Glomerular endothelial cell (primary cell): ENCODE results near the gene IREB2. TPM values are rescaled to one million over a fixed set of nuclear protein-coding genes. Genes with fewer than 3 reads are reported as not detected.
"Not testable (repeated sequence)": the region's sequence is repeated elsewhere in the genome, so short reads cannot be mapped to it uniquely, and the experiment has no call there.

Experiments
- DNase-seq: peaks from one replicate; pipeline ENCODE4 v3.0.0-alpha.2; 2011; ENCODE audit warnings: low read depth, low spot score; ENCODE audit errors: extremely low read depth
- total RNA-seq: library from RNA; depleted of rRNA; stranded (reverse); fragments of >200 nt; gene quantifications from 2 replicates; pipeline ENCODE4 v1.2.3, GENCODE V29; 2015

Gene IREB2
- total RNA-seq, 1 donor from 2014 or later: 27.2 TPM

DNA sequence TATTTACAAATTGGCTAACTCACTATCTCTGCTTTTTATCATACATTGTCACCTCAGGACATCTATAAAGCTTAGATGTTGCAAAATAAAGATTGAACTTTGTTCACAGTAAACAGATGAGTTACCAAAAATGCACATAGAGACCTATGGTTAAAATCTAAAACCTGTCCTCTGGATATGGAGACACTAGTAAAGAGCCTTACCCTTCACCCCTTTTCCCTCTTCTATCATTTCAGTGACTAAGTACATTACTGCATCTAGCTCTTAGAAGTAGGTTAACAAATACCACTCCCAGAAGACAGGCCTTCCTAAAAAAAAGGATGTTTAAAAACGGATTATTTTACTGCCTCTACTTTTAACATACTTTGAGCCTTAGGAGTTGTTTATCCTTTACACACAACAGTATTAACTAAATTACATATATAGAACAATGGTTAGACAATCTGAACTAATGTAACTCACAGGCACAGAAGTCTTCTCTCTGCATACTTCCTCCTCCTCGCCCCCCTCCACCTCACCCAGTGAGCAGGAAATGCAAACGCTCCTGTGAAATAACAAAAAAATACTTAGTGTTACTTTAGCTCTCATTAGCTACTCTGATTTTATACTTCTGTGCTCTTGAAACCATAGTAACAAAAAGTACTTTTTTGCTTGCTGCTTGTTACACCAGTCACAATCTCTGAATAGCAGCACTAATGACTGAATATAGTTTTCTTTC is 23.3 kb downstream of the IREB2 start:
- no peak for DNase-seq

DNA sequence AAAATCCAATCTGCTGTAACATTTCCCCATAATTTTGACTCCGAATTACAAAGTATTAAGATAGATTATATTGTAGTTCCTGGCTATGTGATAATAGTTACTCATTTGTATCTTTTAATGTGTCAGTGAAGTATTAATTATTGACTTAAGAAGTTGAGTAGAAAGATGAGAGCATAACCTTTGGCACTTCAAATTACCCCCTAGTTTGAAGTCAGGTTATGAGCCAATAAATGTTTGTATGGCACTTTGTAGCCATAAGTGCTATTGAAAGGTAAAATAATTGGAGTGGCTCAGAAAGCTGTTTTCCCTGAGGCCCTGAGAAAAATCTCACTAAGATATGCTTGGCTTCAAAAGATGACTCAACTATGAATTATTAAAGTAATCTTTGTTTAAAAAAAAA is 31.0 kb downstream of the IREB2 start:
- no peak for DNase-seq

DNA sequence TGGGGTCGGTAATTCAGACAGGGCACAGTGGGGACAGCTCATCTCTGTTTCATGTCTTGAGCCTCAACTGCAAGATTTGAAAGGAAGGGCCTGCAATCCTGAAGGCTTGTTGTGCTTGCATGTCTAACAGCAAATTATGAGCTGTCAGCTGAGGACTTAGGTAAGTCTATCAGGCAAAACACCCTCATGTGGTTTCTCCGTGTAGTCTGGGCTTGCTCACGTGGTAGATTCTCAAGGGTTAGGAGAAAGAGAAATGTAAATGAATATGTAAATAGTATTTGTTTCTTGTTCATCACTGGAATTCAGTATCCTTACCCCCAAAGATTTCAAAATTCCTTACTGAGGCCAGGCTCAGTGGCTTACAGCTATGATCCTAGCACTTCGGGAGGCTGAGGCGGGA is 39.3 kb downstream of the IREB2 start:
- no peak for DNase-seq

DNA sequence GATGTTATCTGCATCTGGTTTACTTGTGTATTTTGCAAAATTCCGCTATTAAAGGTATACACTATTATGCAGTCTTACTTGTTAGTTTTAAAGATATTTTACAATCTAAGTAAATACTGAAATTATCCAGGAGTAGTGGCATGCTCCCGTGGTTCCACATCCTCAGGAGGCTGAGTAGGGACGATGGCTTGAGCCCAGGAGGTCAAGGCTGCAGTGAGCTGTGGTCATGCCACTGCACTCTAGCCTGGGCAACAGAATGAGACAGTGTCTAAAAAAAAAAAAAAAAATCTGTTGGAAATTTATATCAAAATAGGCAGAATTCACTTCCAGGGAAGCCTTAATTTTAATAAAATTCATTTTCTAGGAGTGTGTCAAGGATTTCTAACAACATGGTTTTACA is 41.6 kb downstream of the IREB2 start:
- no peak for DNase-seq

DNA sequence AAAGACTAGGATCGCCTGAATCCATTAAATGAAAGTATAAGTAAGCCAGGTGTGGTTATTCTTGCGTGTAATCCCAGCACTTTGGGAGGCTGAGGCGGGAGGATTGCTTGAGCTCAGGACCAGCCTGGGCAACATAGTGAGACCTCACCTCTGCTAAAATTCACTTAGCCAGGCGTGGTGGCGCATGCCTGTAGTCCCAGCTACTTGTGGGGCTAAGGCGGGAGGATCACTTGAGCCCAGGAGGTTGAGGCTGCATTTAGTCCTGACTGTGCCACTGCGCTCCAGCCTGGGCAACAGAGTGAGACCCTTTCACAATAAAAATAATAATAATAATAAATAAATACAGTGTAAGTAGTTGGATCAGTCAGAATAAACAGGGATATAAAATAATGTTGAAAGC is 43.9 kb downstream of the IREB2 start:
- DNase-seq: no peak

DNA sequence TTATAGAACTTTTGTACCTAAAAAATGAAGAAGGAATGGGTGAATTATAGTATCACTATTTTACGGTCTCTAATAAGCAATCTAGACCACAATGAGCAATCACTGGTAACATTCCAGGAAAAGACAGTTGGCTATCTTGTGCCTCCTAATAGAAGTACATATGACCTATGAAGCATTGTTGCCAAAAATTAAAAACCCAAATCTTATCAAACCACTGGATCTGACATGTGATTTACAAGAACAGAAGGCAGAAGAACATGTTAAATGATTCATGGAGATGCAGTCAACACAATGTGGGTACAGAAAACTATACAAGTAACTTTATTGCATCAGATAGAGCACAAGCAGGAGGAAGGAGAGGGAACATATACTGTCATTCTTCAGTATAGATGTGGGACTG is 54.9 kb downstream of the IREB2 start:
- no peak for DNase-seq

DNA sequence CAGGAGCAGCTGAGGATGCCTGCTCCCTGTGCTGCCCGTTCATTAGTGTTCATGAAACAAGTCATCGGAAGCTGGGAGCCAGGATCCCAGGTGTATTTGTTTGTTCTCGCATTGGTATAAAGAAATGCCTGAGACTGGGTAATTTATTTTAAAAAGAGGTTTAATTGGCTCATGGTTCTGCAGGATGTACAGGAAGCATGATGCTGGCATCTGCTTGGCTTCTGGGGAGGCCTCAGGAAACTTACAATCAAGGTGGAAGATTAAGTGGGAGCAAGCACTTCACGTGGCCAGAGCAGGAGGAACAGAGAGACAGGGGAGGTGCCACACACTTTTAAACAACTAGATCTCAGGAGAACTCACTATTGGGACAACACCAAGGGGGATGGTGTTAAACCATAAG is 63.8 kb downstream of the IREB2 start:
- no peak for DNase-seq

DNA sequence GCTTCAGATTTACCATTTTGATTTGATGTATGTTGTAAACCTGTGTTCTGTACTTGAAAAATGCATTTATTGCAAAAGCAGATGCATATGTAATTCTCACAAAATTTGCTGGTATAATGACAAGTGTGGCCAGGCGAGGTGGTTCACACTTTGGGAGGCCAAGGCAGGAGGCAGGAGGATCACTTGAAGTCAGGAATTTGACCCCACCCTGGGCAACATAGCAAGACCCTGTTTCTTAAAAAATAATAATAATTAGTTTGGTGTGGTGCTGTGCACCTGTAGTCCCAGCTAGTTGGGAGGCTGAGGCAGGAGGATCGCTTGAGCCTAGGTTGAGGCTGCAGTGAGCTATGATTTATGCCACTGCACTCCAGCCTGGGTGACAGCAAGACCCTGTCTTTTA is 64.6 kb downstream of the IREB2 start:
- DNase-seq: no peak

DNA sequence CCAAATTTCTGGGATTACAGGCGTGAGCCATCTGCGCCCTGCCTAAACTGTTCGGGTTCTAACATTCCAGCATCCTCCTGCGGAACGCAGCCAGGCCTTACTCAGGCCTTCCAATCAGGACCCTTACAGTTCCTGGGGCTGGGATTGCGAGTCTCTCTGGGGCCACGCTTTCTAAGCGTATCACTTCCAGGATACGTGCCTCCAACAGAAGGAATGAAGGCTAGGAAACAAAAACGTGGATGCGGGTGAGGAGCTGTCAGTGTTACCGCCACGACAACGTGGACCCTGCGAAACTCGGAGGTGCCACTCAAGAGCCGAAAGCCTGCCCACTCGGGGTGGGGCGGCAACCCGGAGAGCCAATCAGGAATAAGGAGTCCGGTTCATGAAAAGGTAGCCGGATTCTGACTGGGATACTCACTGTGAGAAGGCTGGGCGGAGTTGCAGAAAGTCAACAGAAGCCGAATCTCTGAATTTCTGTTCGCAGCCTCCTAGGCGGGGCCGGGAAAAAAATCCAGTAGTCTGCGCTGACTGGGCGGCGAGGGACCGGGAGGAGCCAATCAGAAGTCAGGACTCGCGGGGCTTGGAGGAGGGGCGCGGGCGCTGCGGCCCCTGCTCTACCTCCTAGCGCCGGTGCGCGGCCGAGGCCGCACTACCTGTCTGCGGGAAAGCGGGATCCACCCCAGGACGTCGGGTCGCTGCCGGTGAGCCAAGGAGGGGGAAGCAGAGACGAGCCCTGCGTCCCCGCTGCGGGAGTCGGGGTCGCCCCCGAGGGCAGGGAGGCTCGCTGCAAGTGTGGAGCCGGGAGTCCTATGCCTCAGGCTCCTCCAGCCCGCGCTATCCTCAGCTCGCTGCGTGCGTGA is 69.2 kb downstream of the IREB2 start, which contains the start of gene HYKK:
HYKK (plus strand) TSS at position 607 of the 860 bp plus-strand sequence. CDS start 5,512 bp downstream, outside the sequence.
- DNase-seq: peak; percentile 85

DNA sequence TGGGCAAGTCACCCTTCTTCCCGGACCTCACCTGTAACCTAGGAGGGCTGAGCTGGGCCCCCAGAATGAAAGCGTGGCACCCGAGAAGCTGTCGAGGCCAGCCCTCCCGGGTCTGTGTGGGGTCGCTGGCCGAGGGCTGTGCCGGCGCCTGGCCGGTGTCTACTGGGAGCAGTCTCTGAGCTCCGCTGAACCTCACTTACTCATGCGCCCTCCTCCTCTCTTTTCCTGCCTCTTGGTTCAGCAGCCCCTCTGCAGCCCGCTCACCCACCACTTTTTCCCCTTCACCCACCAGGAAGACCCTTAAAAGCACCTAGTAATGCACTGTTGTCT is 69.8 kb downstream of the IREB2 start:
- DNase-seq: no peak

DNA sequence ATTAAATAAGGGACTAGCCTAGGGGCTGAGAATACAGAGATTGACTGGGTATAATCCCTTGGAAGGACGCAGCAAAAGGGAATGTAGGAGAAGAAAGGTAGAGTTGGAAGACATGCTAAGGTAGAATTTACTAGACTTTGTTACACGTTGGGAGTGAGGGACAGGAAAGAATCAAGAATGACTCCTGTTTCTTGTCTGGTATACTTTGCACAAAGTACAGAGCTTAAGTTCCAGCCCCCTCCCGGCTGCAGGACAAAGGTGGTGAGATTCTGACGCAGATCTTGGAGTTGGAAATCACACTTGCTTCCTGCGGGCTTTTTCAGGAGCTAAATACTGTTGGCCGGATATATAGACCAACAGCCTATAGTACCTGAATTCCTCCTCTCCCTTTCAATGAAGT is 70.3 kb downstream of the IREB2 start:
- DNase-seq: no peak

DNA sequence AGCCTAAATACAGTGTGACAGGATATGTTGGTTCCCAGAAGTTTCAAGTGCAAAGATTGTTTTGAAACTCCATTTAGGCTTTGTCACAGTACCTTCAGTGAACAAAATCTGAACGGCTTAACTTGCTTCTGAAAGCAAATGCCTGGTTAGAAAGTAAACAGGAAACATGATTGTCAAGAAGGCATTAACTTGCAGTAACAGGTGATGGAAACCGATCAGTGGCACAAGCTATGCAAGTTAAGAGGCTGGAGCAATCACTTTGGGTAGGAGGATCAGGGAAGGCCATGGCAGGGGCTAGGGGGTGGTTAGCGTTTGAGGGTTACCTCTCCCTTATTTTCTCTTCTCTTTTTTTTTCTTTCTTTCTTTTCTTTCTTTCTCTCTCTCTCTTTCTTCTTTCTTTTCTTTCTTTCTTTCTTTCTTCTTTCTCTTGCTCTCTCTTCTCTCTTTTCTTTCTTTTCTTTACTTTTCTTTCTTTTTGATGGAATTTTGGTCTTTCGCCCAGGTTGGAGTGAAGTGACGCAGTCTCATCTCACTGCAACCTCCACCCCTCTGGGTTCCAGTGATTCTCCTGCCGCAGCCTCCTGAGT is 71.8 kb downstream of the IREB2 start:
- DNase-seq: no peak

DNA sequence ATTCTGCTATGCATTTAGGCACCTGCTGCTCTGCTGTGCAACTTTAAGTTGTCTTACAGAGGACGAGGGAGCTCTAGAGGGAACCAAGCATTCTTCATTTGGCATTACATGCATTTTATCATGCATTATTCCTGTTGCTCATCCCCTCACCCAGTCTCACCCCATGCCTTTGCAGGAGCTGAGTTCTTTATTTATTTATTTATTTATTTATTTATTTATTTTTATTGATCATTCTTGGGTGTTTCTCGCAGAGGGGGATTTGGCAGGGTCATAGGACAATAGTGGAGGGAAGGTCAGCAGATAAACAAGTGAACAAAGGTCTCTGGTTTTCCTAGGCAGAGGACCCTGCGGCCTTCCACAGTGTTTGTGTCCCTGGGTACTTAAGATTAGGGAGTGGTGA is 82.0 kb downstream of the IREB2 start:
- DNase-seq: not testable (repeated sequence)

DNA sequence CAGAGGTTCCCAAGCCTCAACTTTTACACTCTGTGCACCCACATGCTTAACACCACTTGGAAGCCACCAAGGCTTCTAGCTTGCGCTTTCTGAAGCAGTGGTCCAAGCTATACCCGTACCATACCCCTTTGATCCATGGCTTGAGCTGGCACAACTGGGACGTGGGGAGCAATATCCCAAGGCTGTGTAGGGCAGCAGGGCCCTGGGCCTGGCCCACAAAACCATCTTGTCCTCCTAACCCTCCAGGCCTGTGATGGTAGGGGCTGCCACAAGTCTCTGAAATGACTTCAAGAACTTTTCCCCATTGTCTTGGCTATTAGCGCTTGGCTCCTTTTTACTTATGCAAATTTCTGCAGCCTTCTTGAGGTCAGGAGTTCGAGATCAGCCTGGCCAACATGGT is 86.2 kb downstream of the IREB2 start:
- no peak for DNase-seq

DNA sequence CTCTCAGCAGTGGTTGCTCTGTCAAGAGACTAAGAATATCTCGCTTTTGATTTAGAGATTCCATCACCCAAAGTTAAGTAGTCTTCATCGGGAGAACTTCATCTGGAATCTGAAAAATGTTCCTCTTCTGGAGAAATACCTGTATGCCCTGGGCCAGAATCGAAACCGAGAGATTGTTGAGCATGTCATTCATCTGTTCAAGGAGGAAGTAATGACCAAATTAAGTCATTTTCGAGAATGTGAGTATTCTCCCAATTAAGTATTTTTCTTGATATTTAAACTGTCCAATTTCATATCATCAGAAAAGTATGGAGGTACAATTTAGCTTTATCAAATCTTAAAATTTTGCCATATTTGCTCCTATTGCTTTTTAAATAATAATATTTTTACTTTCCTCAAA is 89.3 kb downstream of the IREB2 start:
- no peak for DNase-seq

DNA sequence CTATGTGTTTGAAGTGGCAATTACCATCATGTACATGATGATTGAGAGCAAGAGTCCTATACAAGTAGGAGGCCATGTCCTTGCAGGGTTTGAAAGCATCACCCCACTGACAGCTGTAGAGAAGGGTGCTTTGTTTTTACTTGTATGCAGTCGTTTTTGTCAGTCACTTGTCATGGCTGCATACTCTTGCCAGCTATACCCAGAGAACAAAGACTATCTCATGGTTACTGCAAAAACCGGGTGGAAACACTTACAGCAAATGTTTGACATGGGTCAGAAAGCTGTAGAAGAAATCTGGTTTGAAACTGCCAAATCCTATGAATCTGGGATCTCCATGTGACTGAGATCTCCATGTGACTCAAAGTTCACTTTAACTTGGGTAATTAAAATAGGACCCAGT is 95.3 kb downstream of the IREB2 start:
- DNase-seq: no peak

DNA sequence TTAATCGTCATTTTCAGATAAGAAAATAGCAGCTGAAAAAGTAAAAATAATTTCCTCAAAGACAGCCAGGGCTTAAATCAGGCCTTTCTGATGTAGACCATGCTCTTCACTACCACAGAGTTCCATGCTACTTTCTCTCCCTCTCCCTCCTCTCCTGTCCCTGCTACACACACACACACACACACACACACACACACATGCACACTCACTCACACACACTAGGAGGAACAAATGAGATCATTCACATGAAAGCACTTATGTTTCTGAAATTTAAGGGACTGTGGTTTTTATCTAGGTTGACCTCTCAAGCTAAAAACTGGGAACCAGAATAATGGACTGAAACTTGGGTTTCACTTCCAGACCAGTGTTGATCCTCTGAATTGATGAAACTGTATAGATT is 98.1 kb downstream of the IREB2 start:
- DNase-seq: no peak

DNA sequence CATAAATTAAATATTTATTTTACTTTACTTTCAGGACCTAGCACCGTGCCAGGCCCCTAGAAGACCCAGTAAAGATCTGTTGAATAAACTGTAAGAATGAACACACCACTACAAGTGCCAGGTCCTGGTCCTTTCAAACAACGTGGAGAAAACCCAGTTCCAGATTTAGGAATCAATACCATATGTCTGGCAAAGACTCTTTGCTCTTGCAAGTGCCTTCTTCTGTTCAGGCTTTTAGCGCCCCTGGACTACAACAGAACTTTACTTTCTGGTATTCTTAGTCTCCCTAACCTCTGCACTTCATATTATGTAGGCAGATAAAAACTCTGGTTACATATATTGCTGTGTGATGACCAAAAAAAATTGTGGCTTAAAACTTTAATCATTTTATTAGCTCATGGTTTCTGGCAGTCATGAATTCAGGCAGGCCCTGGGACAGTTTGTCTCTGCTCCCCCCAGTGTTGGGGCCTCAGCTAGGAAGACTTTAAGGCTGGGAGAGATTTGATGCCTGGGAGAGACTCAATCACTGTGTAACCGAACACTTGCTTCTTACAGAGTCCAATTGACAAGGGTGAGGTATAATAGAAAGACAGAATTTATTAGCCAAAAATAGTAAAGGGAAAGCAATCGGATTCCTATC is 99.4 kb downstream of the IREB2 start:
- no peak for DNase-seq

DNA sequence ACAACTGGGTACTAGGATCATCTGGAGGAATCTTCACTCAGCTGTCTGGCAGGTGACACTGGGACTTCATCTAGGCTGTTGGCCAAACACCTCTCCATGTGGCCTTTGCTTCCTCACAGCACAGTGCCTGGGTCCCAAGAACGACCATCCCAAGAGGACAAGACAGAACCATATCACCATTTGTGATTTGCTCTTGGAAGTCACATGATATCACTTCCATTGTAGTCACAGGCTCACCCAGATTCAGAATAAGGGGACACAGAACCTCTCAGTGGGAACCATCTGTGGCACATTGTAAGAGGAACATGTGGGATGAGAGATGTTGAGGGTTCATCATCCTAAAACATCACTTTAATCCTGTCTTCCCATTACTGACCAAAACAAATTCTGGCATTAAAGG is 100.3 kb downstream of the IREB2 start:
- no peak for DNase-seq

DNA sequence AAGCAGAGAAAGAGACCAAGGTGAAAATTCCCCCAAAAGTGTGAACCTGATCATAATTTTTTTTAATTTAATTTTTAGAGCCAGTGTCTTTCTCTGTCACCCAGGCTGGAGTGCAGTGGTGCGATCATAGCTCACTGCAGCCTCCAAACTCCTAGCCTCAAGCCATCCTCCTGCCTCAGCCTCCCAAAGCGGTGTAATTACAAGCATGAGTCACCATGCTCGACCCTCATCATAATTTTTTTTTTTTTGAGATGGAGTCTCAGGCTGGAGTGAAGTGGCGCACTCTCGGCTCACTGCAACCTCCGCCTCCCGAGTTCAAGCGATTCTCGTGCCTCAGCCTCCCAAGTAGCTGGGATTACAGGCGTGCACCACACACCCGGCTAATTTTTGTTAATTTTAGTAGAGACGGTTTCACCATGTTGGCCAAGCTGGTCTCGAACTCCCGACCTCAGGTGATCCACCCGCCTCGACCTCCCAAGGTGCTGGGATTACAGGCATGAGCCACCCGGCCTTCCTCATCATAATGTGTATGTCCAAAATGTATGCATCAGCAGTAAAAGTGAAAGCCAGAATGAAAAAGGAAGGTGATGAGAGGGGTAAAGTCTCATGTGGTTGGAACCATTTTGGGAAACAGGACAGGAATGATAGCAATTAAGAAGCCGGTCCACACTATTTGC is 101.6 kb downstream of the IREB2 start:
- not testable (repeated sequence) for DNase-seq
